GM23248 (cell line): ENCODE measurements around the gene PLEKHB2. TPM values are rescaled to one million over a fixed set of nuclear protein-coding genes. Genes with fewer than 3 reads are reported as not detected.
A peak's percentile ranks its signal among the peaks of the same experiment; 100 is the strongest.

Experiments
- DNase-seq: peaks from one replicate; pipeline ENCODE4 v3.0.0-alpha.2; 2015
- H2AFZ ChIP-seq: fragments of 200-600 bp; sonication (generic); 2 replicates; pipeline ENCODE4 v1.6.1; 2016; ENCODE audit warnings: antibody characterized with exemption
- H3F3A ChIP-seq: fragments of 200-600 bp; sonication (generic); 2 replicates; pipeline ENCODE4 v1.6.1; 2016; ENCODE audit warnings: mild to moderate bottlenecking, antibody characterized with exemption, mixed run types; ENCODE audit not compliant: insufficient read depth
- H3K27ac ChIP-seq: fragments of 200-600 bp; sonication (generic); 2 replicates; pipeline ENCODE4 v1.5.1; 2016; ENCODE audit warnings: mild to moderate bottlenecking
- H3K27me3 ChIP-seq: fragments of 200-600 bp; sonication (generic); replicated peaks from 2 replicates; pipeline ENCODE4 v1.6.1; 2016; ENCODE audit warnings: mild to moderate bottlenecking; ENCODE audit not compliant: insufficient read depth
- H3K36me3 ChIP-seq: fragments of 200-600 bp; sonication (generic); 2 replicates; pipeline ENCODE4 v1.6.1; 2016; ENCODE audit warnings: low read depth, mild to moderate bottlenecking
- H3K4me1 ChIP-seq: fragments of 200-600 bp; sonication (generic); 2 replicates; pipeline ENCODE4 v1.6.1; 2016; ENCODE audit warnings: mild to moderate bottlenecking; ENCODE audit not compliant: insufficient read depth
- H3K4me2 ChIP-seq: fragments of 200-600 bp; sonication (generic); one replicate; pipeline ENCODE4 v1.6.1; 2016; ENCODE audit warnings: mild to moderate bottlenecking; ENCODE audit not compliant: unreplicated experiment
- H3K4me3 ChIP-seq: fragments of 200-600 bp; sonication (generic); 2 replicates; pipeline ENCODE4 v1.5.1; 2016; ENCODE audit warnings: mild to moderate bottlenecking
- H3K79me2 ChIP-seq: fragments of 200-600 bp; sonication (generic); 2 replicates; pipeline ENCODE4 v1.6.1; 2016; ENCODE audit warnings: mild to moderate bottlenecking; ENCODE audit not compliant: insufficient read depth
- H3K9ac ChIP-seq: fragments of 200-600 bp; sonication (generic); 2 replicates; pipeline ENCODE4 v1.6.1; 2016; ENCODE audit warnings: mild to moderate bottlenecking
- H3K9me2 ChIP-seq: fragments of 200-600 bp; sonication (generic); 2 replicates; pipeline ENCODE4 v1.6.1; 2016; ENCODE audit warnings: mixed run types, mild to moderate bottlenecking, moderate library complexity; ENCODE audit not compliant: insufficient read depth
- H3K9me3 ChIP-seq: fragments of 200-600 bp; sonication (generic); one replicate; pipeline ENCODE4 v1.6.1; 2017; ENCODE audit warnings: low read depth
- H4K20me1 ChIP-seq: fragments of 200-600 bp; sonication (generic); 2 replicates; pipeline ENCODE4 v1.6.0; 2016; ENCODE audit not compliant: insufficient read depth
- EZH2 ChIP-seq: fragments of 200-600 bp; sonication (generic); IDR thresholded peaks from 2 replicates; pipeline ENCODE4 v1.6.1; 2018; ENCODE audit warnings: antibody characterized with exemption, mild to moderate bottlenecking; ENCODE audit not compliant: insufficient read depth, poor library complexity, severe bottlenecking
- EZH2phosphoT487 ChIP-seq: fragments of 200-600 bp; sonication (generic); IDR thresholded peaks from 2 replicates; pipeline ENCODE4 v1.6.1; 2018; ENCODE audit warnings: antibody characterized with exemption, moderate library complexity, mild to moderate bottlenecking, low read depth; ENCODE audit not compliant: insufficient read depth
- WGBS, 2 experiments: methylation state at CpG; one replicate each; pipeline ENCODE4 v1.1.6; 2015 to 2017; ENCODE audit warnings: low lambda C conversion rate in 2 of 2, low coverage in 1 of 2; ENCODE audit errors: missing lambda C conversion rate in 2 of 2; 5-methylcytosine and 5-hydroxymethylcytosine counted together
- in situ Hi-C: fragments of 300-500 bp; cut with MboI; formaldehyde crosslinking; loops from 2 replicates; pipeline ENCODE4 v1.15.0; 2020
- polyA plus RNA-seq: library from polyadenylated mRNA; unstranded; fragments of >200 nt; fragmentation: Nextera tagmentation; extraction: Ambion mirVana; gene quantifications from 2 replicates; pipeline ENCODE4 v1.2.1, GENCODE V29; 2016
- total RNA-seq: library from RNA; depleted of rRNA; stranded (reverse); fragments of >200 nt; shearing (Covaris generic); gene quantifications from 2 replicates; pipeline ENCODE4 v1.2.3, GENCODE V29; 2014

Gene PLEKHB2
- total and polyA plus RNA-seq, 2 experiments from 2014 or later: 71.7 to 94.7 TPM

GRCh38 chr2:131152074-131152473 is 46.9 kb downstream of the PLEKHB2 start:
- in situ Hi-C loops: no loop called here
- 46 to 49% methylated on average over 7 of the region's 7 CpGs for WGBS, 2 experiments
- H3F3A ChIP-seq: peaks cover 4% of the 10 kb centered on the region; the same call in 1 of the 2 replicates
- H3K9me2 ChIP-seq: no peaks in the 10 kb centered on the region
- no peaks in the 10 kb centered on the region for H3K9me3 ChIP-seq
- no peaks in the 10 kb centered on the region for H3K79me2 ChIP-seq
- no peaks in the 10 kb centered on the region for H3K27me3 ChIP-seq
- H3K9ac ChIP-seq: no peak overlapping the region
- TF ChIP-seq EZH2 (no peak), EZH2phosphoT487 (no peak)
- H4K20me1 ChIP-seq: no peaks in the 10 kb centered on the region
- H3K4me2 ChIP-seq: no peak overlapping the region
- no peak overlapping the region for H2AFZ ChIP-seq
- peaks cover 8% of the 10 kb centered on the region; the same call in 1 of the 2 replicates for H3K36me3 ChIP-seq
- no peak for DNase-seq
- no peak overlapping the region for H3K27ac ChIP-seq
- H3K4me3 ChIP-seq: no peak overlapping the region
- H3K4me1 ChIP-seq: no peaks in the 10 kb centered on the region

GRCh38 chr2:131153529-131153928 is 48.4 kb downstream of the PLEKHB2 start:
- Histone ChIP-seq H3K36me3 (peaks cover 8% of the 10 kb centered on the region; the same call in 1 of the 2 replicates), H3K9me3 (no peaks in the 10 kb centered on the region), H3K9me2 (no peaks in the 10 kb centered on the region), H3K79me2 (no peaks in the 10 kb centered on the region), H3K9ac (no peak overlapping the region), H3K27me3 (no peaks in the 10 kb centered on the region), H3K4me2 (no peak overlapping the region), H3F3A (peaks cover 4% of the 10 kb centered on the region; the same call in 1 of the 2 replicates), H4K20me1 (no peaks in the 10 kb centered on the region), H3K4me3 (no peak overlapping the region), H3K27ac (no peak overlapping the region), H3K4me1 (no peaks in the 10 kb centered on the region), H2AFZ (0 out of 2 replicates have a peak overlapping the region, but pooled peaks have one; percentile 25)
- WGBS, 2 experiments: 20 to 23% methylated on average over 4 of the region's 4 CpGs
- DNase-seq: no peak
- in situ Hi-C loops: no loop called here
- TF ChIP-seq EZH2phosphoT487 (no peak), EZH2 (no peak)

DNA sequence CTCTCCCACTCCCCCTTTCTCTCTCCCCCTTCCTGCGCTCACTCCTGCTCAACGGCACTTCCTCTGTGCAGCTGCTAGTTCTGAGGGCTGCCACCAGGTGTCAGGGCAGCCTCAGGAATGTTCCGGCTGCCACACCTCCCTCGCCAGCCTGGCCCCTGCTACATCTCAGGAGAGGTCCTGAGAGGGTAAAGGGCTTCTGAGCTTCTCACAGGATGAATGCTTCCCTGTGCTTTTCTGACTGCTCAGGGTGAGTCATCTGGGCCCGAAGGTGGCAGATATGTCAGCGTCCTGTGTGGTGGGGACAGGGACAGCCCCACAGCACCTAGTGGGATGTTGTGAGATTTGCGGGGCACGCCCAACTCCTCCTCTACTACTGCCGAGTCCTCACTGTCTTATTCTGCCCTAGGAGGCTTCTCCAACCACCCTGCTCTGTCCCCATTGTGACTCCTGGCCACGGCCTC is 49.0 kb downstream of the PLEKHB2 start:
- Histone ChIP-seq H3K27me3 (0 out of 2 replicates have a peak, but pooled peaks cover 3% of the 10 kb centered on the region), H3K9me3 (no peaks in the 10 kb centered on the region), H3K79me2 (no peaks in the 10 kb centered on the region), H3K9ac (no peak overlapping the region), H3K4me2 (no peak overlapping the region), H3K4me1 (no peaks in the 10 kb centered on the region), H3K27ac (no peak overlapping the region), H3F3A (peaks cover 4% of the 10 kb centered on the region; the same call in 1 of the 2 replicates), H3K36me3 (0 out of 2 replicates have a peak, but pooled peaks cover 8% of the 10 kb centered on the region), H4K20me1 (no peaks in the 10 kb centered on the region), H3K4me3 (no peak overlapping the region), H3K9me2 (no peaks in the 10 kb centered on the region), H2AFZ (0 out of 2 replicates have a peak overlapping the region, but pooled peaks have one; percentile 25)
- no peak for TF ChIP-seq EZH2
- TF ChIP-seq EZH2phosphoT487: no peak
- in situ Hi-C loops: no loop called here
- DNase-seq: peak; percentile 80
- WGBS, 2 experiments: 30 to 31% methylated on average over 10 of the region's 10 CpGs

- no peaks in the 10 kb centered on the region for H4K20me1 ChIP-seq
- in situ Hi-C loops: no loop called here
- WGBS, 2 experiments: 79 to 84% methylated on average over 21 to 23 of the region's 23 CpGs
Measured at GRCh38 chr2:131154647-131155046, 49.5 kb downstream of the PLEKHB2 start.

More at GRCh38 chr2:131154647-131155046, 49.5 kb downstream of the PLEKHB2 start:
- DNase-seq: no peak
- Histone ChIP-seq H3F3A (peaks cover 4% of the 10 kb centered on the region; the same call in 1 of the 2 replicates), H3K27ac (no peak overlapping the region), H2AFZ (no peak overlapping the region), H3K4me2 (no peak overlapping the region), H3K9me3 (no peaks in the 10 kb centered on the region), H3K4me3 (no peak overlapping the region), H3K36me3 (0 out of 2 replicates have a peak, but pooled peaks cover 3% of the 10 kb centered on the region), H3K9me2 (no peaks in the 10 kb centered on the region), H3K79me2 (no peaks in the 10 kb centered on the region), H3K9ac (no peak overlapping the region), H3K27me3 (0 out of 2 replicates have a peak, but pooled peaks cover 6% of the 10 kb centered on the region), H3K4me1 (no peaks in the 10 kb centered on the region)
- TF ChIP-seq EZH2 (no peak), EZH2phosphoT487 (no peak)
